HG02759 (cell line): Measurements from ENCODE around the gene MOB1A.
"Not testable (repeated sequence)": the region's sequence is repeated elsewhere in the genome, so short reads cannot be mapped to it uniquely, and the experiment has no call there.

Experiments
- ATAC-seq: cut with Tn5 transposase; IDR thresholded peaks from one replicate; pipeline ENCODE4 v1.9.1; 2021; ENCODE audit warnings: mild to moderate bottlenecking, moderate library complexity; ENCODE audit not compliant: unreplicated experiment

MOB1A gene

DNA sequence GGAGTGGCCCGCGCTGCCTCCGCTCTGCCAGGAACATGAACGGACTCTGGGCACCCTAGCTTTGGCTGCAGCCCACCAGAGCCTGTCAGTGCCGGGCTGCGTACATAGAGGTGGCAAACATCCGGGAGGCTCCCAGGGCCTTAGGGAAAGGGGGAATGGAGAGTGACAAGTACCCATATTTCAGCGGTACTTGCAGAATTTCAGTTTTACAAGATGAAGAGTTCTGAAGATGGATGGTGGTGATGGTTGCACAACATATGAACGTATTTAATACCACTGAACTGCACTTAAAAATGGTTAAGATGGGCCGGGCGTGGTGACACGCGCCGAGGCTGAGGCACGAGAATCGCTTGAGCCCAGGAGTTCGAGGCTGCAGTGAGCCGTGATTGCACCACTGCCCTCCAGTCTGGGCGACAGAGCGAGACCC is 20.6 kb upstream of the MOB1A start:
- ATAC-seq = no peak

DNA sequence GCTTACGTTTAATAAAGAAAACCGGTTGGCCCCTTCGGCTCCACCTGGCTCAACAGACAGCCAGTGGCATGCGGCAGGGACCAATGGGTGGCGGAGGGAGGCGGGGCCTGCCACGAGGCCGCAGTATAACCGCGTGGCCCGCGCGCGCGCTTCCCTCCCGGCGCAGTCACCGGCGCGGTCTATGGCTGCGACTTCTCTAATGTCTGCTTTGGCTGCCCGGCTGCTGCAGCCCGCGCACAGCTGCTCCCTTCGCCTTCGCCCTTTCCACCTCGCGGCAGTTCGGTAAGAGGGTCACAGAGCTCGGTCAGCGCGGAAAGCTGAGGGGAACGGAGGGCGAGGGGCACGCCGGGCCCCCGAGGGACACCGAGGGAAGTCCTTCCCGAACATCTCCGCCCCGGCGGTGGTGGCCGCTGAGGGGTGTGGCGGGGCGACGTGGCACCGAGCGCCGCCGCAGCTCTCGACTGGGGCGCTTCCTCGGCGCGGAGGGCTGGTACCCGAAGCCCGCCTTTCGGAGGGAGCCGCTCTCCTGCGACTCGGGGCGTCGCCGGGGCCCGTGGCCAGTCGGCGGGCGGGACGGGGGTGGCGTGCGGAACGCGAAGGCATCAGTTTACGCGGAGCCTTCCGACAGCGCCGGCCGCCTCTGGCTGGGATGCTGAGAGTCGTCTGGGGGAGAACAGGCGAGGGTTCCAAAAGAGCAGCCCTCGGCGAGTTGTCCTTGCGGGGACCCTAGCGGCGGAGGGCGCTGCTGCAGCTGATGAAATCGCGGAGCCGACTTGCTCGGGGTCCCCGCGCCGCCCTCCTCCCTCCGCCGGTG is 20.0 kb upstream of the MOB1A start, which contains the start of gene MTHFD2:
Gene MTHFD2, plus strand, starts transcription at position 155 of the 814 bp plus-strand sequence. Its CDS starts 27 bp downstream, at position 182.
- peak; percentile 92 for ATAC-seq

DNA sequence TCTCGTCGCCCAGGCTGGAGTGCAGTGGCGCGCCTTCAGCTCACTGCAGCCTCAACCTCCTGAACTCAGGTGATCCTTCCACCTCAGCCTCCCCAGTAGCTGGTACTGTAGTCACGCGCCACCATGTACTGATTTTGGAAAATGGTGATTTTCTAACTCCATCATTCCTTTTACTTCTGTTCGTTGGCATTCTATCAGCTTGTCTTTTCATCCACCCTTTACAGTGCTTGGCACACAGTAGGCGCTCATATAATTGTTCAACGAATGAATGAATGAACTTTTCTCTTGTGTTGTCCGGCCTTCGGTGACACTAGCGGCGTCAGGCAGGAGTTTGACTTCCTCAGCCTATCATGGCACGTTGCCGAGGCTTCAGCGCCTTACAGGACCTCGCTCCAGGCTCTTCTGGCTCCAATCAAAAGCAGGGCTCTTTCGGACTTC is 19.4 kb upstream of the MOB1A start:
- no peak for ATAC-seq

DNA sequence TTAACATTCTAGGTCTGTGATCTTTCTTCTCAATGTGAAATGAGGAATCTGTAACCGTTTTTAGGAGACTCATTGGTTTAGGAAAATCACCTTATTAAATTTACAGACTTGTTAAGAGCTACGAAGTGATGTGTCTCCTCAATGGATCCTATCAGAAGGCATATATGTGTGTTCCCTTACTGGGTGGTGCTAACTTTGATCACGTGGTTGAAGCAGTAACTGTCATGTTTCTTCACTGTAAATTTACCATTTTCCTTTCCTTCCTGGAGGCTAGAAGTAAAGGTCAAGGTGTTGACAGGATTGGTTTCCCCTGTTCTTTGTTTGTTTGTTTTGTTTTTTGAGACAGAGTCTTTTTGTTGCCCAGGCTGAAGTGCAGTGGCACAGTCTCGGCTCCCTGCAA is 18.4 kb upstream of the MOB1A start:
- ATAC-seq = no peak

DNA sequence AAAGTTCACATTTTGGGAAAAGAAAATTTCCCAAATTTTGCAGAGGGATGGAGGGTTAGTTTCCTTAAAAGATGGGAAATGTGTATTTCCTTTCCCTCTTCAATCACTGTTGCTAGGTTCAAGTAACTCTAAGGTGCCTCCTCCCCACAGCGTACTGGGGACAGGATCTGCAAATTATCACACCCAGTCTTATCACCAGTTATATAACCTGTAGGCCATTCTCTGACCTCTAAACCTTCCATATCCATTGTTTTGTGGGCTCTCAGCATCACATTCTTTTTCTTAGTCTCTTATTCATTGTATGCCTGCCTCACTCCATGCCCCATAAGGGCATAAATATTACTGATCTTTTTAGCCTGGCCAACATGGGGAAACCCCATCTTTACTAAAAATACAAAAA is 16.1 kb upstream of the MOB1A start:
- ATAC-seq = no peak

DNA sequence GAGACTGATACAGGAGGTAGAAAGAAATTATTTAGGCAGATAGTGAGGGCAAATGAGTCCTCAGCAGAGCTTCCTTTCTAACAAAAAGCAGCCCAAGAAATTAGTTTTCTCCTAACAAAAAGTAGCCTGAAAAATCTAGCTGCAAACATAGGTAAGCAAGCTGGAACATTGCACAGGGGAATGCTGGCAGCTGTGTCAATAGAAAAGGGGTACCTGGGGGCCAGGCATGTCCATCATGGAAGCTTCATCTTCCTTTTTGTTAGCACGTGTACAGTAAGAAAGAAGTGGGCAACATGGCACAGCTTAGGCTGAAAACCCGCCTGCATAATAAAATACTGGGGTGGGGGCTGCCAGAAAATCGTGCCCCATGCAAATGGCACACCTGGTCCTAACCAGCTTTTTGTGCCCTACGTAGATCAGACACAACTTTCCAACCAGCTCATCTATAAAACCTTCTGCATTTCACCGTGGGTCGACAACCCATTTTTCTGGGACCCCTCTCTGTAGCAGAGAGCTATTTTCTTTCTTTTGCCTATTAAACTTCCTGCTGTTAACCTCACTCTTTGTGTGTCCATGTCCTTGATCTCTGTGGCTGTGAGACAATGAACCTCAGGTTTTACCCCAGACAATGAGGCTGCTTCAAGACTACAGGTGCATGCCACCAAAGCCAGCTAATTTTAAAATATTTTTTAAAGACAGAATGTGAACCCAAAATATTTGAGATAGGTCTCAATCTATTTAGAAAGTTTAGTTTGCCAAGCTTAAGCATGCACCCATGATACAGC is 13.1 kb upstream of the MOB1A start:
- no peak for ATAC-seq

DNA sequence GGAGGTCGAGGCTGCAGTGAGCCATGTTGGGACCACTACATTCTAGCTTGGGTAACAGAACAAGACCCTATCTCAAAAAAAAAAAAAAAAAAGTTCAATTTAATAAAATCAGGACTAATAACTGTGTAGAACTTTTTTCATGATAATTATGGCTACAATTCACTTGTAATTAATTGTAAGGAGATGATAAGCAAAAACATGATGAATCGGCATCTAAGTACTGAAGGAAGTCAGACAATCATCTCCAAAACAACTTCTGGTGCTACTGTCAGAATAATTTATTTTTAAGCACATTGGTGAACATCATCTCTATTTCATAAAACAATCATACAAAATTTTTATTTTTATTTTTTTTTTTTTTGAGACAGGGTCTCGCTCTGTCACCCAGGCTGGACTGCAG is 10.0 kb upstream of the MOB1A start:
- ATAC-seq = no peak

DNA sequence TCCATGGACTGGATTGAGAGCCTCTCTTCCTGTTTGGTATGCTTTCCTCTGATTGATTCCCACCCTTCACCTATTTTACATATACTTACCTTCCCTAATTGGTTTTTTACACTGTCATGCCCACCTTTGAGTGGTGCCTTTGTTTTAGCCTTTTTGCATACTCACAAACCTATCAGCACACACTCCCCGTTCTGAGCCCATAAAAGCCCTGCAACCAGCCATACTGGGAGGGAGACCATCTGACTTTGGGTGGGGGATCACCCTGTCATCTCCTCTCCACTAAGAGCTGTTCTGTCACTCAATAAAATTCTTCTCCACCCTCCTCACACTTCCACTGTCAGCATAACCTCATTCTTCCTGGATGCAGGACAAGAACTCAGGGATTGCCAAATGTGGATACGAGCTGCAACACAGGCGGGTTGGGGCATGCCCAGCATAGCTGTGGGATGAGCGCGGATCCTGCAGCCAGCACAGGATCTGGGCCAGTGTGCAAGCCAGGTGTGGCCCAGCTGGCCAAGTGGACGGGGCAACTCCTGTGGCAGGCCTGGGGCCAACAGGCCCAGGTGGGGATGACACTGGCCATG is 9.4 kb upstream of the MOB1A start:
- ATAC-seq = no peak

DNA sequence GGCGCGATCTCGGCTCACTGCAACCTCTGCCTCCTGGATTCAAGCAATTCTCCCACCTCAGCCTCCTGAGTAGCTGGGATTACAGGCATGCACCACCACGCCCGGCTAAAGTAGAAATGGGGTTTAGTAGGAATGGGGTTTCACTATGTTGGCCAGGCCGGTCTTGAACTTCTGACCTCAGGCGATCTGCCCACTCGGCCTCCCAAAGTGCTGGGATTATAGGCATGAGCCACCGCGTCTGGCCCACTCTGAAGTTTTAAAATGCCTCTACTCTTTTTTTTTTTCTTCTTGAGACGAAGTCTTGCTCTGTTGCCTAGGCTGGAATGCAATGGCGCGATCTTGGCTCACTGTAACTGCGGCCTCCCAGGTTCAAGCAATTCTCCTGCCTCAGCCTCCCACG is 8.0 kb upstream of the MOB1A start:
- not testable (repeated sequence) for ATAC-seq

DNA sequence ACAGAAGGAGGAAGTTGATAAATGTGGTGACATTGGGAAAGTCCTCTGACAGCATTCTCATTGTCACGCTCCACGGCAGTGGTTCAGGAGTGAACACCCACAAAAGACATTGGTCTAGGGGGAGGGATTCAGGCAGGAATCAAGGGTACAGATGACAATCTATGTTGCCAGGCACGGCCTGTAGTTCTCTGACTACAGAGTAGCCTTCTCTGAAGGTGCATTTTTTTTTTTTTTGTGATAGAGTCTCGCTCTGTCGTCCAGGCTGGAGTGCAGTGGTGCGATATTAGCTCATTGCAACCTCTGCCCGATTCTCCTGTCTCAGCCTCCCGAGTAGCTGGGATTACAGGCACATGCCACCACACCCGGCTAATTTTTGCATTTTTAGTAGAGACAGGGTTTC is 7.4 kb upstream of the MOB1A start:
- ATAC-seq = peak; percentile 67

DNA sequence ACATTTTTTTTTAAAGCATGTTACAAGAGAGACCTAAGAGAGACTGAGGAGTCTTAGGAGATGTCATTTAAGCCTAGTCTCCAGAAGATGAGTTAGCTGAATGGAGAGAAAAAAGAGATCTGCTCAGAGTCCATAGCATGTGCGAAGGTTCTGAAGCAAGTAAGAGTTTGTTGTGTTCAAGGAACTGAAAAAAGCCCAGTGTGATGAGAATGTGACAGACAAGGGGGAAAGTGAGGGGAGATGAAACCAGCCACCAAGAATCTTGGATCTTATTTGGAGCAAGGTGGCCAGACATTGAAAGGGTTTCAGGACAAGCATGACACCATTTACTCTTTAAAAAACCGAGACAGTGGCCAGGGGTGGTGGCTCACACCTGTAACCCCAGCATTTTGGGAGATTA is 5.2 kb upstream of the MOB1A start:
- ATAC-seq = no peak

DNA sequence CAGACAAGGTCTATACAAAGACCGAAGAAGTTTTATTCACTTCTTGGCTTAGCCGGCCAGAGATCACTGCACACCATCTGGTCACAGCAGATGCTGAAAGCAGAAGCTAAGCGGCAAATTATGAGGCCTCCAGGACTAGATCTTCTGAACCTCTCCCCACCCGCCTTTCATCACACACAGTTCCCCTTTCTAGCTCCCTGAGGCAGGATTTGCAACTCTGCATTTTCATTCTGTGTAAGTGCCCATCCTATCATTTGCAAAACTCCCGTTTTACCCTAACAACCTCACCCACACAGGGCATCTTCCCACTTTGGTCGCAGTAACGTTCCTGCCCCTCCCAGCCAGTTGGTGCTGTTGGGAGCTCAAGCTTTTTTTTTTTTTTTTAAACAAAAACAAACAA is 3.1 kb upstream of the MOB1A start:
- peak; percentile 32 for ATAC-seq

DNA sequence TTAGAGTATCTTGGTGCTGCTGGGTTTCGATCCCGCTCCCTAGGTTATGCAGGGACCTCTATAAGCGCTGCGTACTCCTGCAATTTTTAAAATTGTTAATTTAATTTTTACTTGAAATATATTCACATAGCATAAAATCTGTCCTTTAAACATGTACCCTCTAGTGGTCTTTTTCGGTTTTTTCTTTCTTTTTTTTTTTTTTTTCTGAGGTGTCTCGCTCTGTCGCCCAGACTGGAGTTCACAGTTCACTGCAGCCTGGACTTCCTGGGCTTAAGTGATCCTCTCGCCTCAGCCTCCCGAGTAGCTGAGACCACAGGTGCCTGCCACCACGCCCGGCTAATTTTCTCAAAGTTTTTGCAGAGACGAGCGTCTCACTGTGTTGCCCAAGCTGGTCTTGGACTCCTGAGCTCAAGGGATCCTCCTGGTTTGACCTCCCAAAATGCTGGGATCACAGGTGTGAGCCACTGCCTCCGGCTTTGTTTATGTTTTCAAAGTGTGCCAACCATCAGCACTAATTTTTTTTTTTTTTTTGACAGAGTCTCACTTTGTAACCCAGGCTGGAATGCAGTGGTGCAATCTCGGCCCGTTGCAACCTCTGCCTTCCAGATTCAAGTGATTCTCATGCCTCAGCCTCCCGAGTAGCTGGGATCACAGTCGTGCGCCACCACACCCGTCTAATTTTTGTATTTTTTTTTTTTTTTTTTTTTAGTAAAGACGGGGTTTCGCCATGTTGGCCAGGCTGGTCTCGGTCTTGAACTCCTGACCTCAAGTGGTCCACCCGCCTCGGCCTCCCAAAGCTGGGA is 585 bp upstream of the MOB1A start:
- ATAC-seq = peak; percentile 11

DNA sequence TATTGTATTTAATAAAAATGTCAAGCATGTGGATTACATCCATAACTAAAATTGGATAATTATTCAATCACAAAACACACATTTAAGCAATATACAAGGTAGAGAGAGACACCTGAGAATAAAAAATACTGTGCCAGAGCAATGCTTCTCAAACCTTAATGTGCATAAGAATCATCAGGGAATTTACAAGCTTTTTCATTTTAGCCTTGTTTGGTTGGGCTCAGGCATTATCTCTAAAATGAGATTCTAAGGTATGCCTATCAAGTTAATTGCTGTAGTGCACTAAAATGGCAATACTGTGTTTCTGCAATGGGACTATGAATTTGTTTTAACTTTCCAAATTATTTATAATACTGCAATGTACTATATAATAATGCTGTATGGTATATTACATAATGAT is 983 bp downstream of the MOB1A start:
- ATAC-seq = no peak

DNA sequence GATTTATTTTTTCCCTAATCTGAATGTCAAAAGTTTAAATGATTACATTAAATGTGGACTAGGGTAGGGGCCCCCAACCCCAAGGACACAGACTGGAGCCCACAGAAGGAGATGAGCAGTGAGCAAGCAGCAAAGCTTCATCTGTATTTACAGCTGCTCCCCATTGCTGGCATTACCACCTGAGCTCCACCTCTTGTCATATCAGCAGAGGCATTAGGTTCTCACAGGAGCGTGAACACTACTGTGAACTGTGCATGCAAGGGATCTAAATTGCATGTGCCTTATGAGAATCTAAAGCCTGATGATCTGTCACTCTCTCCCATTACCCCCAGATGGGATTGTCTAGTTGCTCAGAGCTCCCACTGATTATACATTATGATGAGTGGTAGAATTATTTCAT is 3.8 kb downstream of the MOB1A start:
- ATAC-seq = no peak

DNA sequence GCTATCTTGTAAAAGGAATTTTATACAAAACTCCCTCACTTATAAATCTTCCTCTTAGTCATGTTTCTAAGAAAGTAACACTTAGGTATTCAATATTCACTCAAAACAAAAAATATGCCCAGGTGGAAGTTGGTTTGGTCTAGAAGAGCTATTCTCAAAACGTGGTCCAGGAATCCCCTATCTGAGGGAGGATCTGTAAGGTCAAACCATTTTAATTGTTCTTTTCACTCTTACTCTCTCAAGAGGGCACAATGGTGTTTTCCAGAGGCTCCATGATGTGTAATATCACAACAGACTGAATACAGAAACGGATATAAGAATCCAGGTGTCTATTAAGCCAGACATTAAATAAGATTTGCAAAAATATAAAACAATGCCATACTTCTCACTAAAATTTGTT is 9.9 kb downstream of the MOB1A start:
- ATAC-seq = no peak

DNA sequence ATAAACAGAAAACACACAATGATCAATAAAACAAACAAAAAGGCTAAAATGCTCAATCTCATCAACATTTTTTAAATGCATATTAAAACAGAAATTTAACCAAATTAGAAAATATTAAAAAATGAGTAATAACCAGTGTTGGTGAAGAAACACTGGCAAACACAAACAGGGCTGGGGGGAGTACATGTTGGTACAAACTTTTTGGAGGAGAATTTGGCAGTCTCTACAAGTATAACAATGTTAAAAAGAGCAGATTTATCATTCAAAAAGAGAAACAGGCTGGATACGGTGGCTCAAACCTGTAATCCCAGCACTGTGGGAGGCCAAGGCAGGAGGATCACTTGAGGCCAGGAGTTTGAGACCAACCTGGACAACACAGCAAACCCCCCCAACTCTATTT is 13.9 kb downstream of the MOB1A start:
- ATAC-seq = no peak

DNA sequence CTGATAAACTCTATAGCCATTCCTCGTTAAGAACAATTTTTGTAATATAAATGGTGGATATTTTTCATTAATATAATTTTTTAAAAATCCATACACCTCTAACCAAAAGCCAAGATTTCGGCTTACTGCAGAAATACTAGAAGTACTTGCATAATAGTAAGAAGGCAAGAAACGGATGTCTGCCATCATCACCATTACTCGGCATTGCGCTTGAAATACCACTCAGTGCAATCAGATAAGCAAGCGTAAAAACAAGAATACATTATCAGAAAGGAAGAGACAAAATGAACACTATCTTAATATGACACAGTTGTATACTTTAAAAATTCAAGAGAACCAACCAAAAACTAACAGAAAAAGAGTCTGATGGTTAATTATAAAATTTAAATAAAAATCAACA is 15.7 kb downstream of the MOB1A start:
- ATAC-seq = no peak

DNA sequence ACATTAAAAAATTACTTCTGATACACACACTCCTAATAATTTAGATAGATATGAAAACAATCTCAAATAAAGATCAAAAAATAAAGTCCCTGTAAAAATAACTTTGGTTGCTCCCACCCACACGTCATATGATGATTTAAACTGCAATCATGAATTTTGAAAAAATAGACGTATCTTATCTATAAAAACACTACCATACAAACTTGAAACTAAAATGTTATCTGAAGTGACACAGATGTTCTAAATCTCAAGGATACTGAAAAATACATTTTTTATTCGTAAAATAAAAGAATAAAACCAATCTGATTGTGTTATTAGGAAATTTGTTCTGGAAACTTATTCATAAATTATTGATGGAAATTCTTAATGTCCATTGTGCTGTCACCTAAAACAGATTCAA is 22.8 kb downstream of the MOB1A start:
- ATAC-seq = no peak

DNA sequence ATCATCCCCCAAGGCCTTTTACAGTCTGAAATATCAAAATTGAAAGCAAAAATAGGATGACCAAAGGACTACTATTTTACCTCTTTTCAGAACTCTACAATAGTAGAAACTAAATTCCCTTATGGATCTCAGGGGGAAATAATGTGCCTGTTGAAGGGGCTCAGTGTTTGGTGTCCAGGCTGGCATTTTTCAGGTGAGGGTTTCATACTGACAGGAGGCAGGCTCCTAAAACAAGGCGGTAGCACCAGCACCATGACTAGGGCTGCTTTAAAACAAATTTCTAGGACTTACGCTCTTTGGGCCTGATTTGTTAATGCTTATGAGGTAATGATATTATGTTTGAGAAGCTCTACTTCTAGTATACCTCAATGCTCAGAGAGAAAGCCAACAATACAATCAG is 25.7 kb downstream of the MOB1A start:
- ATAC-seq = no peak
